Measurements from ENCODE around the gene CPD.

The CPD gene

GRCh38 chr17:30483159-30483558 lies 104.4 kb downstream of the CPD start:
- in situ Hi-C loops (cut with HindIII; ENCODE audit: low sequenced_read_pairs), result no loop called here
- TF ChIP-seq CTCF (IDR thresholded peaks at IDR 0.05; ENCODE audit: low read depth, low read length, missing control alignments), result no peak

GRCh38 chr17:30493780-30494179 lies 115.1 kb downstream of the CPD start:
- no peak for TF ChIP-seq CTCF (IDR thresholded peaks at IDR 0.05; ENCODE audit: low read depth, low read length, missing control alignments)
- H3K4me3 ChIP-seq (ENCODE audit: low read depth, low read length), result no peak overlapping the region
- DNase-seq (ENCODE audit: low read depth), result no peak
- in situ Hi-C loops (cut with HindIII; ENCODE audit: low sequenced_read_pairs), result no loop called here

More at GRCh38 chr17:30483159-30483558, 104.4 kb downstream of the CPD start:
- DNase-seq (ENCODE audit: low read depth), result no peak
- H3K4me3 ChIP-seq (ENCODE audit: low read depth, low read length), result no peak overlapping the region

GRCh38 chr17:30495586-30495985 lies 116.9 kb downstream of the CPD start:
- in situ Hi-C loops (cut with HindIII; ENCODE audit: low sequenced_read_pairs), result no loop called here
- H3K4me3 ChIP-seq (ENCODE audit: low read depth, low read length), result no peak overlapping the region
- no peak for TF ChIP-seq CTCF (IDR thresholded peaks at IDR 0.05; ENCODE audit: low read depth, low read length, missing control alignments)
- DNase-seq (ENCODE audit: low read depth), result no peak

GRCh38 chr17:30503558-30503957 lies 124.8 kb downstream of the CPD start:
- in situ Hi-C loops (cut with HindIII; ENCODE audit: low sequenced_read_pairs), result no loop called here
- H3K4me3 ChIP-seq (ENCODE audit: low read depth, low read length), result no peak overlapping the region
- DNase-seq (ENCODE audit: low read depth), result no peak
- TF ChIP-seq CTCF (IDR thresholded peaks at IDR 0.05; ENCODE audit: low read depth, low read length, missing control alignments), result no peak

- no peak for TF ChIP-seq CTCF (IDR thresholded peaks at IDR 0.05; ENCODE audit: low read depth, low read length, missing control alignments)
- H3K4me3 ChIP-seq (ENCODE audit: low read depth, low read length), result no peak overlapping the region
- DNase-seq (ENCODE audit: low read depth), result no peak
- in situ Hi-C loops (cut with HindIII; ENCODE audit: low sequenced_read_pairs), result no loop called here
These were observed 127.2 kb downstream of the CPD start for GRCh38 chr17:30505868-30506417.

GRCh38 chr17:30506481-30506880 lies 127.8 kb downstream of the CPD start:
- in situ Hi-C loops (cut with HindIII; ENCODE audit: low sequenced_read_pairs), result no loop called here
- TF ChIP-seq CTCF (IDR thresholded peaks at IDR 0.05; ENCODE audit: low read depth, low read length, missing control alignments), result no peak
- no peak for DNase-seq (ENCODE audit: low read depth)
- no peak overlapping the region for H3K4me3 ChIP-seq (ENCODE audit: low read depth, low read length)

All from astrocyte of the cerebellum (primary cell).